Activated T-cell treated with anti-CD3 and anti-CD28 coated beads for 24 hours (primary cell): ENCODE measurements around the gene SOWAHD.
A peak's percentile ranks its signal among the peaks of the same experiment; 100 is the strongest.
"Not testable (repeated sequence)": the region's sequence is repeated elsewhere in the genome, so short reads cannot be mapped to it uniquely, and the experiment has no call there.

Experiments used
- DNase-seq: peaks from one replicate; pipeline ENCODE4 v3.0.0-alpha.2; 2020; ENCODE audit warnings: low read depth

Gene SOWAHD

GRCh38 chrX:119758731-119759247 lies 401 bp downstream of the SOWAHD start:
- DNase-seq: no peak

- no peak for DNase-seq
These were observed 919 bp downstream of the SOWAHD start for GRCh38 chrX:119759248-119759766.

- DNase-seq: no peak
These were observed 1.9 kb downstream of the SOWAHD start for GRCh38 chrX:119760026-119760877.

- DNase-seq: no peak
These were observed 4.3 kb downstream of the SOWAHD start for GRCh38 chrX:119762718-119763117.

- DNase-seq: no peak
These were observed 4.8 kb downstream of the SOWAHD start for GRCh38 chrX:119763181-119763580.

GRCh38 chrX:119763836-119764387 lies 5.5 kb downstream of the SOWAHD start:
- DNase-seq: no peak

- not testable (repeated sequence) for DNase-seq
These were observed 10.0 kb downstream of the SOWAHD start for GRCh38 chrX:119768436-119768835.

GRCh38 chrX:119769388-119769787 lies 11.0 kb downstream of the SOWAHD start:
- not testable (repeated sequence) for DNase-seq

- DNase-seq: no peak
These were observed 17.3 kb downstream of the SOWAHD start for GRCh38 chrX:119775517-119776238.

- DNase-seq: no peak
These were observed 20.4 kb downstream of the SOWAHD start for GRCh38 chrX:119778829-119779228.

- DNase-seq: no peak
These were observed 24.6 kb downstream of the SOWAHD start for GRCh38 chrX:119783026-119783425.

GRCh38 chrX:119784747-119785446 lies 26.5 kb downstream of the SOWAHD start:
- DNase-seq: peak; percentile 21

- peak; percentile 31 for DNase-seq
These were observed 32.6 kb downstream of the SOWAHD start for GRCh38 chrX:119790977-119791436.

- DNase-seq: peak; percentile 69
These were observed 33.2 kb downstream of the SOWAHD start, which contains the start of gene RPL39 for GRCh38 chrX:119791437-119792231. Gene RPL39, minus strand, starts transcription at chrX:119791630. Its CDS starts 54 bp downstream, at chrX:119791576.

- DNase-seq: no peak
These were observed 43.1 kb downstream of the SOWAHD start for GRCh38 chrX:119801253-119802221.

- DNase-seq: no peak
These were observed 44.2 kb downstream of the SOWAHD start for GRCh38 chrX:119802546-119802945.

GRCh38 chrX:119808461-119808860 lies 50.1 kb downstream of the SOWAHD start:
- not testable (repeated sequence) for DNase-seq

- DNase-seq: no peak
These were observed 50.8 kb downstream of the SOWAHD start for GRCh38 chrX:119809185-119809666.
